NCI-H345 treated with DMSO at 0.1 percent for 48 hours (cell line): Measurements from ENCODE around the gene CCDC71L.
"Not testable (repeated sequence)": the region's sequence is repeated elsewhere in the genome, so short reads cannot be mapped to it uniquely, and the experiment has no call there.

Source experiments
- DNase-seq: peaks from one replicate; lab custom pipeline; 2025; ENCODE audit not compliant: unreplicated experiment; lab: John Stamatoyannopoulos, UW

CCDC71L gene

GRCh38 chr7:106660862-106661720 lies at the start of gene CCDC71L:
Gene CCDC71L (minus strand): TSS chr7:106661158. CDS start chr7:106660896, 262 bp downstream.
- peak; percentile 85 for DNase-seq

GRCh38 chr7:106709604-106710003 lies 48.6 kb upstream of the CCDC71L start:
- not testable (repeated sequence) for DNase-seq

GRCh38 chr7:106704000-106704840 lies 43.3 kb upstream of the CCDC71L start:
- DNase-seq = no peak

- no peak for DNase-seq
Measured at GRCh38 chr7:106693677-106694353, 32.9 kb upstream of the CCDC71L start.

GRCh38 chr7:106692450-106693051 lies 31.6 kb upstream of the CCDC71L start:
- DNase-seq = no peak

GRCh38 chr7:106688161-106688560 lies 27.2 kb upstream of the CCDC71L start:
- DNase-seq = not testable (repeated sequence)

- DNase-seq = no peak
Measured at GRCh38 chr7:106683941-106684340, 23.0 kb upstream of the CCDC71L start.

GRCh38 chr7:106681815-106682495 lies 21.0 kb upstream of the CCDC71L start:
- DNase-seq = no peak

GRCh38 chr7:106679153-106679931 lies 18.4 kb upstream of the CCDC71L start:
- no peak for DNase-seq

- DNase-seq = no peak
Measured at GRCh38 chr7:106678795-106679152, 17.8 kb upstream of the CCDC71L start.

GRCh38 chr7:106676506-106676905 lies 15.5 kb upstream of the CCDC71L start:
- not testable (repeated sequence) for DNase-seq

GRCh38 chr7:106673688-106674087 lies 12.7 kb upstream of the CCDC71L start:
- not testable (repeated sequence) for DNase-seq

- not testable (repeated sequence) for DNase-seq
Measured at GRCh38 chr7:106671930-106672329, 11.0 kb upstream of the CCDC71L start.

GRCh38 chr7:106671160-106671559 lies 10.2 kb upstream of the CCDC71L start:
- no peak for DNase-seq

- no peak for DNase-seq
Measured at GRCh38 chr7:106668861-106669524, 8.0 kb upstream of the CCDC71L start.

- DNase-seq = no peak
Measured at GRCh38 chr7:106666353-106666752, 5.4 kb upstream of the CCDC71L start.

GRCh38 chr7:106664343-106664742 lies 3.4 kb upstream of the CCDC71L start:
- DNase-seq = no peak

- DNase-seq = peak; percentile 40
Measured at GRCh38 chr7:106659963-106660861, 746 bp downstream of the CCDC71L start.
